GM12872 (cell line): ENCODE measurements around the gene UCP3.

Source experiments
- TF ChIP-seq, protein P1 (sequence below): IDR thresholded peaks from 3 replicates; pipeline ENCODE4 v1.5.1; 2011; ENCODE audit warnings: low read depth, mild to moderate bottlenecking, low read length, moderate library complexity; ENCODE audit not compliant: insufficient read depth

UCP3 gene

DNA sequence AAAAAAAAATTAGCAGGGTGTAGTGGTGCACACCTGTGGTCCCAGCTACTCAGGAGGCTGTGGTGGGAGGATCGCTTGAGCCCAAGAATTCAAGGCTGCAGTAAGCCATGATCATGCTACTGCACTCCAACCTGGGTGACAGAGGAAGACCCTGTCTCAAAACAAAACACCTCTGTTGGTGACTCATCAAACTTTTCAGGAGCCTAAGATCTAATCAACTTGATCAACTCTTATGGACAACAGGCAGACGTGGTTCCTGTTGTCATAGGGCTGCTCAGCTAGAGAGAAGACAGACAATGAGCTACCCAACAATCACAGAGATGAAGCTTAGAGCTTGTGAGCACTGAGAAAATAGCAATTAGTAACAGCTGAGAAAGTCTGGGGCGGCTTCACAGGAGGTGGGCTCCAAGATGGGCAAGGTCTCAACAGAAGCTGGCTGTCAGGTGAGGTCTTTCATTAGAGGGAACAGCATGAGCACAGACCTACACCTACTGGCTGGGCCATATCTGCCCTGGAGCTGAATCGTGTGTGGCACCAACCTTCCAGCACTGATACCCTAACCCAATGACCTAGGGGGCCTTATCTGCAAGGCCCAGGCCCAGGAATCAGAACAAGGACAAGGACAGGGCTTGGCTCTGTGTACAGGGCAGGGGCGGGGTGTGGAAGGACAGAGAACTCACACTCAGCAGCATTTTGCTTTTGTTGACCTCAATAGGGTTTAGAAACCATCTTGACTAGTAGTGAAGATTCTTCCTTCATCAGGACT is 7.2 kb upstream of the UCP3 start:
- TF ChIP-seq, protein P1, sequence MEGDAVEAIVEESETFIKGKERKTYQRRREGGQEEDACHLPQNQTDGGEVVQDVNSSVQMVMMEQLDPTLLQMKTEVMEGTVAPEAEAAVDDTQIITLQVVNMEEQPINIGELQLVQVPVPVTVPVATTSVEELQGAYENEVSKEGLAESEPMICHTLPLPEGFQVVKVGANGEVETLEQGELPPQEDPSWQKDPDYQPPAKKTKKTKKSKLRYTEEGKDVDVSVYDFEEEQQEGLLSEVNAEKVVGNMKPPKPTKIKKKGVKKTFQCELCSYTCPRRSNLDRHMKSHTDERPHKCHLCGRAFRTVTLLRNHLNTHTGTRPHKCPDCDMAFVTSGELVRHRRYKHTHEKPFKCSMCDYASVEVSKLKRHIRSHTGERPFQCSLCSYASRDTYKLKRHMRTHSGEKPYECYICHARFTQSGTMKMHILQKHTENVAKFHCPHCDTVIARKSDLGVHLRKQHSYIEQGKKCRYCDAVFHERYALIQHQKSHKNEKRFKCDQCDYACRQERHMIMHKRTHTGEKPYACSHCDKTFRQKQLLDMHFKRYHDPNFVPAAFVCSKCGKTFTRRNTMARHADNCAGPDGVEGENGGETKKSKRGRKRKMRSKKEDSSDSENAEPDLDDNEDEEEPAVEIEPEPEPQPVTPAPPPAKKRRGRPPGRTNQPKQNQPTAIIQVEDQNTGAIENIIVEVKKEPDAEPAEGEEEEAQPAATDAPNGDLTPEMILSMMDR = no peak

DNA sequence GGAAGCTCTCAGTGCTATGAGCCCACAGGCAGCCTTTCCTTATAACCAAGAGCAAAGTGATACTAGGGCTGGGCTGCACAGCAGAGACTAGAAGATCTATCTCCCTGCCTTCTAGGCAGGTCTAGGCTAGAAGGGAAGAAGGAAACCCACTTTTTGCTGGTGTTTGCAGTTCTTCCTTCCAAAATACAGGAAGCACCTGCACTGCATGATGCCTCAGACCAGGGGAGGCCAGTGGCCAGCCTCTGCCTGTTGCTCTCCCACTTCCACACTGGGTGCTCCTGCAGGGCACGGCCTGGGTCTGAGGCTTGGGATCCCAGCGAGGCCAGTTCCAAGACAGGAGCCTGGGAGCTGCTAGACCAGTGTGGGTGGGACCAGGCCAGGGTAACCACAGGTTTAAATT is 6.0 kb upstream of the UCP3 start:
- TF ChIP-seq, protein P1 = no peak

GRCh38 chr11:74013141-74013540 is 4.3 kb upstream of the UCP3 start:
- TF ChIP-seq, protein P1 = no peak

DNA sequence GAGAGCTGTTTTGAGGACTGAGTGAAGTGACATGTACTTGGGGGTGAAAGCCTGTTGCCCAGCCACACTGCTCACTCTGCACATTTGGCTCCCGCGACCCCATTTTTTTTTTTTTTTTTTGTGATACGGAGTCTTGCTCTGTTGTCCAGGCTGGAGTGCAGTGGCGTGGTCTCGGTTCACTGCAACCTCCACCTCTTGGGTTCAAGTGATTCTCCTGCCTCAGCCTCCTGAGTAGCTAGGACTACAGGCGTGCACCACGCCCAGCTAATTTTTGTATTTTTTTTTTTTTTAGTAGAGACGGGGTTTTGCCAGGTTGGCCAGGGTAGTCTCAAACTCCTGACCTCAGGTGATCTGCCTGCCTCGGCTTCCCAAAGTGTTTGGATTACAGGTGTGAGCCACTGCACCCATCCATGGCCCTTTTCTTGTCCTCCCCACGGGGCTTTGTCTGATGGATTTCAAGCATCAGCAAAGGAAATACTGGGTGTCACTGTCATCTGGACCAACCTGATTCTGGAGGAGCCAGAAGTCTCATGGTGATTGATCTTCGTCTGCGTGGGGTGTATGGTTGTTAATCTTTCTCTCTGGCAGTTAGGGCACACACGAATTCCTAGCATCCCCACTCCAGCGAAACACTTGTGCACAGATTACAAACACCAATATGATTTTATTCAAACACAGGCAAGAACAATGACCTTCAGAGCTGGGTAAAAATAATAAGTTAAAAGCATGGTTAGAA is 3.4 kb upstream of the UCP3 start:
- TF ChIP-seq, protein P1 = no peak

DNA sequence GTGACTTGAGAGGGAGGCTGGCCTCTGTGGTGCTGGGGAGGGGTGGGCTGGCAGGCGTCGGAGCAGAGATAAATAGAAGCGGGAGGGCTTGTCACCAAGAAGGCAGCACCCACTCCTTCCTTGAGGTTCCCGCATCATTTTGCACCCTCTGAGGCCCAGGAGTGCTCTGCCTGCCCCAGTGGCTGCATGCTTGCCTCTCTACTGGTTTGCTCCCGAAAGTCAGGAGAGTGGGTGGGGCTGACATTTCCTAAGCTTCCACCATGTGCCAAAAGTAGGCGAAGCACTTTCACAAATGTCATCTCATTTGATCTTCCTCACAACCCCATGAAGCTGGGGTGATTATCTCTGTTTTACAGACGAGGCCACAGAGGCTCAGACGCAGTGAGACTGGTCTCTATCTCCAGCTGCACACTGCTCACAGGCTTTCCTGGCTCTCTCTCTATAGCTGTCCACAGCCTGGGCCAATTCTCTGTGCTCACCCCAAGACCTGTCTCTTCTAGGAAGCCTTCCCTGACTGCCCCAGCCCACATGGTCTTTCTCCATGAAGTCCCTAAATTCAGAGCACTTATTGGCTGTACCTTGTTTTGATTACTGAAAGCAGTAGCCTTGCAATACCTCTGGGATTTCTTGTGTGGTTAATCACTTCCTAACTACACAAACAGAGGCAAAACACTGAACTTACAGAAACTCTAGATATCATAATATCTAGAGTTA is 2.6 kb upstream of the UCP3 start:
- TF ChIP-seq, protein P1 = no peak

DNA sequence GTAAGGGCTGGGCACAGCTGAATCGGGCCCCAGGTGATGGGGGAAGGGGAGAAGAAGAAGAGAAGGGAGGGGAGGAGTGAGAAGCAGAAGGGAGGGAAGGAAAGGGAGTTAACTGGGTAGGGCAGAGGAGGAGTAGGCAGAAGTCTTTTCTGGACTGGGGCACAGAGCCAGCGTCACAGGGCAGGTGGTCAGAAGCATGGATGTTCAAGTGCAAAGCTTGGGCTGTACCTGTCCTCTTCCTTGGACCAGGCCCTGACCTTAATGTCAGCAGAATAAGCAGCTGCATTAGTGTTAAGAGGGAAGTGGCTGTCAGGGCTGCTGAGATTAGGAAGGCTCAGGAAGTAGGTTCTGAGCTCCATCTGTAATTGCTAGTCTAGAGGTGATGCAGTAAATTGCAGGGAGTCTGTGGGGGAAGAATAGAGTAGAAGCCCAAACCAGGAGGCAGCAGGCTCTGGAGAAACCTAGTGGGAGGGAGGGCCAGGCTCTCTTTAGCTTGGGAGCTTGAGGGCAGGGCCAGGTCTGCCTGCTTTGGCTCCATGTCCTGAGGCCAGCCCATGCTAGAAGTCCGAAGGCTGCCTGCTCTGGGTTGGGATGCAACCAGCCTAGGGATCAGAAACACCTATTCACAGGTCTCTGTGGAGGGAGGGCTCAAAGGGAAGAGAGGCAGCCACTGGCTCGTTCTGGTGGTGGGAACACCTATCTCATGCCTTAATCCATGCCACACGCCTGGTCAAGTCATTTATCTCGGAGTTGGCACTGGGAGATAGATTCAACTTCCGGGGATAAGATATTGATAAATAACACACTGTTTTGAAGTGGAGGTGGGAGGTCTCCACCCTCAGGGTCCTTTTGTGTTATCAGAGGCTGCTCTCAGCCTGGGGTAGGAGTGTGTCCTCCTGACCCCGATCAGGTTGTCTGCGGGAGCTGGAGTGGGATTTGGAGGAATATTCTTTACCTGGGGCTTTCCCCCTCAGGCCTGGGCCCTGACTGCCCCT is 1.7 kb upstream of the UCP3 start:
- TF ChIP-seq, protein P1 = no peak
